NCI-H2107 treated with DMSO at 0.1 percent for 48 hours (cell line): Measurements from ENCODE around the gene CDH2.

Experiments used
- DNase-seq: peaks from one replicate; lab custom pipeline; 2025; ENCODE audit not compliant: unreplicated experiment; lab: John Stamatoyannopoulos, UW

CDH2 gene

DNA sequence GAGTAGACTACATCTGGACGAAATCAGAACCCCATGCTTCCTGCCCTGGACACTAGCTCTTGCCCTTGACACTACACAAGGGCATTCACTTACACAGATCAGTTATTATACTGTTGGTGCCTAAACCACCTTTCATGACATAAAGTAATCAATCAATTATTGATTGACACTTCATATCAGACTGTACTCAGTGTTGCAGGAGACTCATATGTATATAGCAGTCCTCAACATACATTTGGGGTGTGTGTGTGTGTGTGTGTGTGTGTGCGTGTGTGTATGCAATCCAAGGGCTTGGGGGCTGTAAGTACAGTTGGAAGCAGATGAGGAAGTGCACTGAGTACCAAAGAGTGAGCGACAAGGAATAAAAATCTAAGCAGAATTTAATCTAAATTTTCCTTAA is 5.1 kb downstream of the CDH2 start:
- DNase-seq: no peak

DNA sequence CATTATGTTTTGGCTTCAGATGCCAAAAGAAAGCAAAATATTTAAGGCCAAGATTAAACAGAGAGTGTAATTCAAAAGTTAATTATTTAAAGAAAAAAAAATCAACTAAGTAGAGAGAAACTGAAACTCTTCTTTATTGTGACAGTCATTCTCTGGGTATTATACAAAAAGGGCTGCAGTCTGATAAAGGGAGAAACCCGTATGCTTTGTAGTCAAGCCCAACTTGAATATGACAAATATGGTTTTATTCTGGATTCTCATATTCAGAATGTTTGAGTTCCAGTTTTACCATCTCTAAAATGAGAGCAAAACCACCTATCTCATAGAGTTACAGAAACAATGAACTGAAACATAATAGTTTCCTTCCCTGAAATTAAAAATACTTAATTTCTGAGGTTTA is 8.2 kb downstream of the CDH2 start:
- DNase-seq: no peak

DNA sequence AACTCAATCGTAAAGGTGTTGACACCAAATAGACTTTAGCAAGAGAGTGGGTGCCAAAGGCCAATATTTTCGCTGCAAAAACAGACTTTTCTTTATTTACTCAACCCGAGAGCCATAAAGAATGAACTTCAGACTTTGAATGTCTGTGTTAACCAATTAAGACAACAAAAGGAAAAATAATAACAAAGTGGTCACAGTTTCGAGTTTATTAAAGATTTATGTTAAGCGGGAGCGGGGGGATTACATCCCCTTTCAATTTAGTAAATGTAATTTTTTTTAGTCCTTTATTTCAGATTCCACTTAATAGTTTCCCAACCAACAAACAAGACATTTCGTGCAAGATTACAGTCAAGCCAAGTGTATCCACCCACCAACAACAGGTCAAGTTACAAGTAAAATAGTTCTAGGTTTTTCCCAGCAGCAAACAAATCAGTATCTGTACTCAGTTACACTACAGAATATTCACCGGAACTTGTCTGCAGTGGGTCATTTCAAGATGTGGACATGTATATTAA is 9.0 kb downstream of the CDH2 start:
- no peak for DNase-seq

DNA sequence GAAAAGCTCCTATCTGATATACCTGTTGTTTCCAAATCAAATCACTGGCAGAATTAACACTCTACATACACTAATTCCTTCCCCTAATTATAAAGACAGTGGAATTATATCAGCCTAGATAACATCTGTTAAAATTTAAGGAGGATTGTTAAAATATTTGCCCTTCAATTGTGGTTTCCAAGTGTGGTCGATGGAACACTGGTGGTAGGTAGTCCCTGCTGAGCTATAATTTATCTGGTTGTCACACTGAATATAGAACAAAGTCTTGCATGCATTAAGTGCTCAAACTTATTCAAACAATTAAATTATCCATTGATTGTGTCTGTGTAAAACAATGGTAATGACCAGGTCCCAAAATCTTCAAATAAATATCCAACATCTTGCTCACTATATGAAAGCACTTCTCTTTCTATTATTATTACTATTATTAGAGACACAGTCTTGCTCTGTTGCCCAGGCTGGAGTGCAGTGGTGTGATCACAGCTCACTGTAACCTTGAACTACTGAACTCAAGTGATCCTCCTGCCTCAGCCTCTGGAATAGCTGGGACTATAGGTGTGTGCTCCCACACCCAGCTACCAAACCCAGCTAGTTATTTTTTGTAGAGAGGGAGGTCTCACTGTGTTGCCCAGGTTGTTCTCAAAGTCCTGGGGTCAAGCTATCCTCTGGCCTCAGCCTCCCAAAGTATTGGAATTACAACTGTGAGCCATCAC is 12.0 kb downstream of the CDH2 start:
- DNase-seq: no peak

DNA sequence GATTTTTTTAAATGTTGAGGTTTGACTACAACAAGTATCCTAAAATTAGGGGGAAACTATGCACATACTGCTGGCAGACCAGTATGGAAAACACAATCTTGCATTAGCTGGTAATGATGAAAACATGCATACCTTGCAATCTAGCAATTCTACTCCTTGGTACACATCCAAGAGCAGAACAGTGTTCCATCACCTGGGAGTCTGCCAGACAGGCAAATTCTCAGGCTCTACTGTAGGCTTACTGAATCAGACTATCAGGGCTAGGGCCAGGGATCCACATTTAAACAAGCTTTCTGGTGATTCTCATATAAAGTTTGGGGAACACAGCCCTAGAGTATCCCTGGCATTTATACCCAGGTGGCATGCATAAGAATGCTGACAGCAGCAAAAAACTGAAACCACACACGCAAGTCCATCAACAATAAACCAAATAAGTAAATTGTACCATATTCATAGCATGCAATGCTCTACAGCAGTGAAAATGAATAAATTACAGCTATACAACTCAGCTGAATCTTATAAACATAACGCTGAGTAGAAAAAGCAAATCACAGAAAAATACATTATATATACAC is 13.6 kb downstream of the CDH2 start:
- DNase-seq: no peak

DNA sequence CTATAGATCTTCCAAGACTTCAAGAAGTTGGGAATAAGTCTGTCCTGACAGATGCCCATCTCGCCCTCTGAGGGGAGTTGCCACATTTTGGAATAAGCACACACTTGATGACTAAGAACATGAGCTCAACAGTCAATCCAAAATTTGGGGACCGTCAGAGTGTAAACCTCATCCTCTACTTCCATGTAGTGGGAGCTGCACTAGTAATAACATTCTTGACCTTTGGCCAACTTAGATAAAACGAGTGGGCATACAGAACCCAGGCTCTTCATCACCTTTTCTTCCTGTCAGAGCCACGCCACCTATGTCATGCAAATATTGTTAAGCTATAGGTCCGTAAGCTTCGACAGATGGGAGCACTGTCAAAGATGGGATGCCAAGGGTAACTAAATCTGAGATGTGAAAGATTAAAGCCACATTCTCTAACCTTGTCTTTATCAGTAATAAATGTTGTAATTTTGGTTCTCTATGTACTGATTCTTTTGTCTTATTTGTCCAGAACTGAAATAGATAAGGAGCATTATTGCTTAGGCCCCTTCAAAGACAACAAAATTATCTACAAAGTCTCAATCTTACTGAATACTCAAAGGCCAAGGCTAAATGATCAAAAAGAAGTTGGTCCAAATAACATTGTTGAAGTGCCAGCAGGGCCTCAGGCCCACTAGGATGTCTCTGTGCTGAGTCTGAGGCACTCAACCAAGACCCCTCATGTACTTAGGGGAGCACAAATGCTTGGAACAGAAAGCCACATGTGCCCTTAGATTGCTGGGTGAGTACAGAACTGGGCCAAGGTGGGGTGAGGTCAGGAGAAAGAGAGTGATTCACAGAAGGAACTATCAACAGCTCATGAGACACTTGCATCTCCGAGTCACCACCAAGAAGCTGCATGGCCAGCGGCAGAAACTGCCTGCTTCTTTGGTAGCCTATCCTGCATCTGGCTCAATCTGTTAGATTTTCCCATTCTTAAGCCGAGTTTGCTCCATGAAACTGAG is 15.0 kb downstream of the CDH2 start:
- DNase-seq: no peak

DNA sequence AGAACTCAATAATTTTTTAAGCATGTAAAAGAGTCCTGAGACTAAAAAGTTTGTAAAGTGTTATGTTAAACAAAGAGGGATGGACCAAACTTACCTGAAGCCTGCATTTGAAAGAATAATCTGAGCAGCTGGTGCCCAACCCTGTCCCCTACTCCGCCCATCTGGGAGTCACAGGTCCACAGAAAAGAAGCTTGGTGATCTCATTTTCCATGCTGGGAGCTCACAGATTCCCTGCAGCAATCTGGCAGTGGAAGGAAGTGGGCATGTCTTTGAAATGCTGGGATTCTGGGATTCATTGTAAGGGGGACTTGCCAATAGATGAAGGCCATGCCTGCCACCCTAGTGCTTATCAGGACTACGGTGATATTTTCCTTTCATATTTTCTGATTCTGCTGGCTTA is 17.9 kb downstream of the CDH2 start:
- DNase-seq: no peak

DNA sequence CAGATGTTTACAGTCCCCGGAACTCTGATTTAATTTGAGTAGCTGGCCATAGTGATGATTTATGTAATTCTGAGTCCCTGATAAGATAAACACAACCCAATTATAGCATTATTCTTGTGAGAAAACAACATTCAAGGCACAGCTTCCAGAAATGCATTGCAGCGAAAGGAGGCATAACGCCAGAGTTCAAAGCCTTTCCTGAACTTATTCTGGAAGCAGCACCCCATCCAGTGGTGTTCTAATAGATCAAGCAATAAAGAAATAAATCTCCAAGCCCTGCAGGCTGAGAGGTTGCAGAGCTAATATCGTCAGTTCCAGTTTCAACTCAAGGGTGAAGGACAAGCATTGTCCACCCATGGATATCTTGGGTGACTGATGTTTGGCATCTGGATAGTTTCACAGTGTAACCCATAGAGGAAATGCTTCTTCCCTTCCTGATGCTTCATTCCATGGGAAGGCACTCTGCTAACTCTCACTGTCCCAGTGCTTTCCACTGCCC is 18.8 kb downstream of the CDH2 start:
- no peak for DNase-seq

DNA sequence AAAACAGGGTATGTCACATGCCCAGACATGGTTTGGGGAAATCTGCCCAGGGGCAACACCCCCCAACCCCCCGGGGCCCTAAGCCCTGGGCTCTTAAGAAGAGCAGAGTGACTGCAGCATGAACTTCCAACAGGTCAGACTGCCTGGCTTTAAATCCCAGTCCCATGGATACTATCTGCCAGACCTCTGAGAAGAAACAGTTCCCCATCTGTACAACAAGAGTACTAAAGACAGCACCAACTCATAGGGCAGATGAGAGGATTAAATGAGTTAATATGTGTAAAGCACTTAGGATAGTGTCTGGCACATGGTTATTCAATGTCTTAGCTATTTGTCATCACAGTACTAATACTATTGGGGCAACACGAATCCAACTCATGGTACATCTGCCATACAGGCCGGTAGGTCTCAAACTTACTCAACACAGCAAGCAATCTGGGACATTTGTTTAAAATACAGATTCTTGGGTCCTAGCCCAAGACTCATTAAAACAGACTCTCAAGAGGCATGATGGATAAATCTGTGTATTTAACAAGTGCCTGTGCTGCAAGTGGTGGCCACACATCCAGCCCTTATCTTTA is 23.4 kb downstream of the CDH2 start:
- no peak for DNase-seq

DNA sequence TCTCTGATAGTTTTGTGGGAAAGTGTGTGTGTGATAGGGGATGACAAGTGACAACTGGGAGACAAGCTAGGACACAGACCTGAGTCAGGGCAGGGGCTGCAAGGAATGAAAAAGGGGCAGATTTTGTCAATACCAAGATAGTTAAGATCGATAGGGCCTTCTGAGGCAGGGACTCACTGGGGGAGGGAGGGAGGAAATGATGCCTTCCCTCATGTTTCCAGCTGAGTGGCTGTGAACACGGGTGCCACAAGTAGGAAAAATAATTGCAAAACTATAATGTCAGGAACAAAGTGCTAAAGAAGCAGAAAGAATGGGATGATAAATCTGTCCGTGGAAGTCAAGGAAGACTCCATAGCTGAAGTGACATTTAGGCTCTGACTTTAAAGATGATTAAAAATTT is 24.2 kb downstream of the CDH2 start:
- no peak for DNase-seq

DNA sequence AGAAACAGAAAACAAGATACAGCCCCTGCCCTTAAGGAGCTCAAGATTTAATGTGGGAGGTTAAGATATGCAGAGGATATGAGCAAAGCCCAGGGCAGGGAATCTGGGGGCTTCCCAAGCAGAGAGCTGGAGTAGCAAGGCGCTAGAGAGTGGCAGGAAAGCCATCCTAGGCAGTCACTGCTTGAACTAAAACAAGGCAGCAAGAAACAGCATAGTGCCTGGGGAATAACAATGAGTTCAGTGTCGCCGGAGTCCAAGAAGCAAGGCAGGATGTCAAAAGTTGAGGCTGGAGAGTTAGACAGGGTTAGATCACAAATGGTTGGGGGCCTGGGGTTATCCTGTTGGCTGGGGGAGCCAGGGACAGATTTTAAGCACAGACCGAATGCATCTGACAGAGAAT is 24.6 kb downstream of the CDH2 start:
- DNase-seq: no peak

DNA sequence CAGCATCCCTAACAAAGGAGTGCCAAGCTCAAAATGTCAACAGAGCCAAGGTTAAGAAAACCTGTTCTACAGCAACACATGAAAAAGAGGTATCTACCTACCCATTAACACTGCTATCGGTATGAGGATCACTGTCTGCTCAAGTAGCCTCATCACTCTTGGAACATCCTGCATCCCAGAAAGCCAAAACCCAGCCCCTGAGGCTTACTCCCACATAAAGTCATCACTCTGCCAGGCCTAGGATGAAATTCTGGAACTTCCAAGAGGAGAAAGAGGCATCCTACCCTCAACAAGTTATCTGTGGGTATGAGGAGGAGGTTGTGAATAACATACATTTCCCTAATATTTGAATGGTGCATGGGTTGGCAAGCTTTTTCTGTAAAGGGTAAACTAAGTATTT is 25.5 kb downstream of the CDH2 start:
- DNase-seq: no peak

DNA sequence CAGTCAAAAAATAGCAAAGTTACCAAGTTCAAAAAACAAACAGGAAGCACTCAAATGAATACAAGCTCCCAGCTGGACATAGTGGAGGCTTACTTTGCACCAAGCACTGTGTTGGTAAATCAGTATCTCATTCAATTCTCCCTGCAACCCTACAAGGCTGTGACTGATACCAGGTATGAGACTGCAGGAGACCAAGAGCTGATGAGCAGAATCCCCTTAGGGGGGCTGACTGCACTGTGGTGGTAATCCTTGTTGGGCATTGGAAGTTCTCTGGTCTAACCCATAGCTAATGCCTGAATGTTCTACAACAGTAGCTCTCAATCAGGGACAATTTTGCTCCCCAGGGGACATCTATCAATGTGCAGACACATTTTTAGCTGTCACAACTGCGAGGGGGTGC is 26.0 kb downstream of the CDH2 start:
- DNase-seq: no peak

DNA sequence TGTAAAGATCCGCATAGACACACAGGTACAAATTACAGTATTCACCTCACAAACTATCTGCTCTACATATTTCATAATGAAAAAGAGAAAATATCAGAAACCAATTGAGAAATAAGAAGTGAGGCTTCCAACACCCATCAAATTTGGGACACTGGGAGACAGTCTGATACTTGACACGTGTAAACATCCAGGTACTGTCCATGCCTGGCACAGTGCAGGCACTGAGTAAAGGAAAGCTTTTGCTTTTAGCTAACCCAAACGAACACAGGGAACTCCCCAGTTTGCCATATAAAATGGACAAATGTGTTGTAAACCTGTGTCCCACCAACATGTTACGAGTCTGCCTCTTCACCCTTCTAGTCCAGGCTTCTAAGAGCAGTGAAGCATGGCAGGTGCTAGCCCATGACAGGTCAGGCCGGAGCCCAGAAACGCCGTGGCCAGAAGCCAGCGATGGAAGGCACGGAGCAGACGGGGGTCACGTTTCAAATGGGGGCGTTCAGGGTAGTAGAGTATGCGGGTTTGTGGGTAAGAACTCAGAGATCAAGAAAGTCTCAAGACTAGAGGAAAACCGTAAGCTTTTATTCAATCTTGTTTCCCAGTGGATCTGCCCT is 27.0 kb downstream of the CDH2 start:
- DNase-seq: no peak

DNA sequence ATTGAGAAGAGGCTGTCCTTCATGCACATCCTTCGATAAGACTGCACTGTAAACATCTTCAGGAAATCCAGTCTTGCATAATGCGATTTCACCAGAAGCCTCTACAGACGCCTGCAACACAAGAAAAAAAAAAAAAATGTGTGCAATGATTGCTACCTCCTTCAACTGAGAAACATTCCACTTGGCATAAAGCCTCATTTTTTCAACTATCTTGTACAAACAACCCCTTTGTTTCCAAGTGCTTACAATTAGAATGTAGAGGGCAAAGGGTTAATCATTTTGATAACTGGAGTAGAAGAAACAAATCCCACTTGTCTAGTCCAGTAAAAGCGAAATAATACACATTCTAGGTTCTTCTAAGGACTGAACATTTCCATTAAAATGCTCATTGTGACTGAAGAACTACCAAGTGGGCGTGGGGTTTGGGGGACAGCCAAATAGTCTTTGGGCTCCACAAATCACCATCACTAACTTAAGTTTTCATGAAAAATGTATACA is 29.2 kb downstream of the CDH2 start:
- DNase-seq: no peak

DNA sequence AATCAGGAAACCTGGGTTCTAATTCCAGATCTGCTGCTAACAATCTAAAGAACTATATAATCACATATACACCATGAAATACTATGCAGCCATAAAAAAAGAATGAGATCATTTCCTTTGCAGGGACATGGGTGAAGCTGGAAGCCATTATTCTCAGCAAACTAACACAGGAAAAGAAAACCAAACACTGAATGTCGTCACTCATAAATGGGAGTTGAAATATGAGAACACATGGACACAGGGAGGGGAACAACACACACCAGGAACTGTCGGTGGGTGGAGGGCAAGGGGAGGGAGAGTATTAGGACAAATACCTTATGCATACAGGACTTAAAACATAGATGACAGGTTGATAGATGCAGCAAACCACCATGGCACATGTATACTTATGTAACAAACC is 33.2 kb downstream of the CDH2 start:
- no peak for DNase-seq

DNA sequence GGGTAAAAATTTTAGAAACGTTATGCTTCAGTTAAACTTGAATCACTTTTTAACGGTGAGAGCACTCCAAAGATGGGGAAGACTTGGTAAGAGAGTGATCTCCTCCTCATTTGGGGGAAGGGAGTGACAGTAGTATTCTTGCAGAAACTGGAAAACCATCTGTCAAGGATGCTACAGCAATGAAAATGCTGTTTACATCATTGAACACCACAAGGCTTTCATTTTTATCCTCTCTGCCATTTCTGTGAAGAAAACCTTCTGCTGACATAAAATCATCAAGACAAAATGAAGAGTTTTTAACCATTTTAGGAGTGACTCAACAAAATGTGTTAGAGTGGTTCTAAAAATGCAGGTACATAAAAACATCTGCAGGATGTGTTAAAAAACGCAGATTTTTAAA is 38.1 kb downstream of the CDH2 start:
- DNase-seq: no peak

DNA sequence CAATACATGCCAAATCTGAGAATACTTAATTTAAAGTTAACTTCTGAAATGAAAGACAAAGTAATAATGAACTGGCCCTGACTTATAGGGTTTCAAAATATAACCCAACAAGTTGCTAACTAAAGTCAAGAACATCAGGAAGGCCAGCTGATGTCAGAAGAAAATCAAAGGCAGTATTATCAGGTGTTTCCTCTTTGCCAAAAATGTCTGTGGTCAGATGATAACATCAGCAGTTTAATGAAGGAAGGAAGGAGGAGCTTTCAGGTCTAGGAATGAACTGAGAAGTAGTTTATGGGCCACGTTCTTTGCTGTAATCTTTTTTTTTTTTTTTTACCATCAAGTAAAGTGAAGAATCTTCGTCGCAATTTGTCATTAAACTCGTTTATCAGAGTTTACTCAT is 40.9 kb downstream of the CDH2 start:
- DNase-seq: no peak

DNA sequence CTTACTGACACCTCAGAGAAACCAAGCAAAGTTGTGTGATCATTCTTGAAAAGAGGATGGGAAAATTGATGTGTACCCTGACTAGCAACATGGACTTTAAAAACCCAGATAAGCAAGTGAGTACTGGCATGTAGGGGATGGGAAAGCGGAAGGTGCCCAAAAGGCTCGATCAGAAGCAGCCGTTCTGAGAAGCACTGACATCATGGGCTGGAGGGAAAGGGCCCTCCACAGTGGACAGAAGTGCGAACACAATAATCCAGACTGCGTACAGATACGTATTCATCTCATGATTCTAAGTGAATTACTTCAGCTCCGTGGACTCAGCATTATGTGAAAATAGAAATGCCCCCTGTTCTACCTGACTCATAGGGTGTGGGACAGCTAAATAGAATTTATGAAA is 42.2 kb downstream of the CDH2 start:
- DNase-seq: no peak

DNA sequence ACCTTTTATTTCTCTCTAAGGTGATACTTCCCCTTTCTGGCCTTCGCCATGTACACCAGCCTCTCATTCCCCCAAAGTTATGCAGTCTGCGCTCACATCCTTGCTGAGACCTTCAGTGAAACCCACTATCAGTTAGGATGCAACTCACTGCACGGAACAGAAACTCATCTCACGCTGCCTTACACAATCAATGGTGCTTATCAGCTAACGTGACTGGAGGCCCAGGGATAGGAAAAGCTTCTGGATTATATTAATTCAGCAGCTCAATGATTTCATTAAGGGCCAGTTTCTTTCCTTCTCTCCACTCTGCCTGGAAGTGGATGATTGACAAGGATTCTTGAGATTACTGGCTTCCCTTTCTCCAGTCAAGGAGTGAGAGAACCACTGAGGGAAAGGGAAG is 44.8 kb downstream of the CDH2 start:
- DNase-seq: no peak

DNA sequence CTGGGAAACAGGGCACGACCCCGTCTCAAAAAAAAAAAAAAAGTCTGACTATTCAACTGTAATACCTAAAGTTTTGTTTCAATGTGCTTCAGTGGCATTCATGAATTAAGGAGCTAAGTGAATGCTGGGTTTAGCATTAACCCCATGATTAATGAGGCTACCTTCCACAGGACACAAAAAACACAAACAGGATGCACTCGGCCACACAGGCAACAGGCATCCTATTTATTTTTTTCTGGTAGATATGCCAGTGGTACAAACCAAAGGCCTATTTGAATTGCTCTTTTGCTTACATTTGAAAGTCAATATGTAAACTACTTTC is 48.3 kb downstream of the CDH2 start:
- no peak for DNase-seq
